Loucy (cell line): ENCODE data around the gene TIMM44.

Experiments
- H2AFZ ChIP-seq: fragments of 200-600 bp; sonication (generic); 2 replicates; pipeline ENCODE4 v1.6.0; 2016; ENCODE audit warnings: antibody characterized with exemption, mild to moderate bottlenecking, low read length, moderate library complexity
- H3F3A ChIP-seq: fragments of 200-600 bp; 2 replicates; pipeline ENCODE4 v1.6.0; 2016; ENCODE audit warnings: antibody characterized with exemption, low read depth, mild to moderate bottlenecking
- H3K27me3 ChIP-seq: fragments of 200-600 bp; sonication (generic); 2 replicates; pipeline ENCODE4 v1.6.1; 2014; ENCODE audit warnings: low read length, mild to moderate bottlenecking; ENCODE audit not compliant: insufficient read depth, poor library complexity, severe bottlenecking
- H3K36me3 ChIP-seq: fragments of 200-600 bp; sonication (generic); 2 replicates; pipeline ENCODE4 v1.6.1; 2016; ENCODE audit warnings: low read length; ENCODE audit not compliant: insufficient read depth
- H3K4me1 ChIP-seq: fragments of 200-600 bp; sonication (generic); 2 replicates; pipeline ENCODE4 v1.5.1; 2014; ENCODE audit warnings: low read length, mild to moderate bottlenecking; ENCODE audit not compliant: insufficient read depth, poor library complexity, severe bottlenecking
- H3K4me2 ChIP-seq: fragments of 200-600 bp; sonication (generic); 2 replicates; pipeline ENCODE4 v1.6.0; 2014; ENCODE audit warnings: antibody characterized with exemption, low read length, low read depth, mild to moderate bottlenecking; ENCODE audit not compliant: poor library complexity, severe bottlenecking
- H3K4me3 ChIP-seq: fragments of 200-600 bp; sonication (generic); 2 replicates; pipeline ENCODE4 v1.5.1; 2014; ENCODE audit warnings: low read length, mild to moderate bottlenecking, mixed read lengths; ENCODE audit not compliant: poor library complexity, severe bottlenecking
- H3K79me2 ChIP-seq: fragments of 200-600 bp; sonication (generic); 2 replicates; pipeline ENCODE4 v1.6.1; 2014; ENCODE audit warnings: low read length; ENCODE audit not compliant: insufficient read depth
- H3K9ac ChIP-seq: fragments of 200-600 bp; sonication (generic); 2 replicates; pipeline ENCODE4 v1.6.0; 2014; ENCODE audit warnings: mild to moderate bottlenecking, low read depth, low read length, moderate library complexity; ENCODE audit not compliant: poor library complexity, severe bottlenecking
- H3K9me2 ChIP-seq: fragments of 200-600 bp; sonication (generic); replicated peaks from 2 replicates; pipeline ENCODE4 v1.6.1; 2016; ENCODE audit warnings: low read depth, low read length, mixed read lengths
- H3K9me3 ChIP-seq: fragments of 200-600 bp; sonication (generic); 2 replicates; pipeline ENCODE4 v1.6.1; 2014; ENCODE audit warnings: mild to moderate bottlenecking, antibody characterized with exemption, low read length, low read depth; ENCODE audit not compliant: insufficient read depth
- H4K20me1 ChIP-seq: fragments of 200-600 bp; sonication (generic); 2 replicates; pipeline ENCODE4 v1.6.0; 2014; ENCODE audit warnings: antibody characterized with exemption, low read length, mild to moderate bottlenecking; ENCODE audit not compliant: insufficient read depth, poor library complexity, severe bottlenecking
- CTCF ChIP-seq: fragments of 200-600 bp; sonication (generic); conservative IDR thresholded peaks from 2 replicates; pipeline ENCODE4 v1.5.1; 2014; ENCODE audit warnings: mild to moderate bottlenecking, antibody characterized with exemption, low read length
- EZH2phosphoT487 ChIP-seq: fragments of 200-600 bp; IDR thresholded peaks from 2 replicates; pipeline ENCODE4 v1.6.1; 2018; ENCODE audit warnings: antibody characterized with exemption, mild to moderate bottlenecking, moderate library complexity, borderline replicate concordance

The TIMM44 gene

GRCh38 chr19:7969555-7969939 is 26.1 kb upstream of the TIMM44 start:
- TF ChIP-seq CTCF, result no peak
- no peak for TF ChIP-seq EZH2phosphoT487
- Histone ChIP-seq H3K27me3 (no peaks in the 10 kb centered on the region), H2AFZ (no peak overlapping the region), H3K4me1 (no peaks in the 10 kb centered on the region), H3K9ac (no peak overlapping the region), H4K20me1 (peaks cover 23% of the 10 kb centered on the region), H3K36me3 (peaks cover 93% of the 10 kb centered on the region; the same call in 1 of the 2 replicates), H3K4me3 (no peak overlapping the region), H3K79me2 (no peaks in the 10 kb centered on the region), H3K9me3 (no peaks in the 10 kb centered on the region), H3K9me2 (no peaks in the 10 kb centered on the region), H3K4me2 (no peak overlapping the region), H3F3A (no peaks in the 10 kb centered on the region)

- Histone ChIP-seq H4K20me1 (peaks cover 20% of the 10 kb centered on the region), H3K4me2 (no peak overlapping the region), H3K9ac (no peak overlapping the region), H3K36me3 (peaks cover 93% of the 10 kb centered on the region; the same call in 1 of the 2 replicates), H3F3A (no peaks in the 10 kb centered on the region), H3K27me3 (no peaks in the 10 kb centered on the region), H3K9me3 (no peaks in the 10 kb centered on the region), H3K9me2 (no peaks in the 10 kb centered on the region), H2AFZ (no peak overlapping the region), H3K4me3 (no peak overlapping the region), H3K4me1 (no peaks in the 10 kb centered on the region), H3K79me2 (no peaks in the 10 kb centered on the region)
- TF ChIP-seq EZH2phosphoT487 (no peak), CTCF (no peak)
Observed at GRCh38 chr19:7968796-7969554, 25.5 kb upstream of the TIMM44 start.

GRCh38 chr19:7968008-7968795 is 24.7 kb upstream of the TIMM44 start:
- Histone ChIP-seq H3K9me3 (no peaks in the 10 kb centered on the region), H3K9ac (no peak overlapping the region), H3K9me2 (no peaks in the 10 kb centered on the region), H3K4me2 (no peak overlapping the region), H2AFZ (no peak overlapping the region), H4K20me1 (peaks cover 20% of the 10 kb centered on the region), H3K79me2 (no peaks in the 10 kb centered on the region), H3K4me1 (no peaks in the 10 kb centered on the region), H3K36me3 (peaks cover 93% of the 10 kb centered on the region; the same call in 1 of the 2 replicates), H3F3A (no peaks in the 10 kb centered on the region), H3K27me3 (no peaks in the 10 kb centered on the region), H3K4me3 (no peak overlapping the region)
- TF ChIP-seq CTCF (no peak), EZH2phosphoT487 (no peak)
